Breast epithelium (tissue), 3 donors: ENCODE results near the gene SPP1.

Experiments used
- CTCF ChIP-seq, 3 donors: fragments of 450-650 bp; IDR thresholded peaks; one replicate each; pipeline ENCODE4 v1.5.1; 2016 to 2017; ENCODE audit warnings: antibody characterized with exemption in 3 of 3, mild to moderate bottlenecking in 3 of 3, moderate library complexity in 3 of 3
- POLR2A ChIP-seq: fragments of 450-650 bp; IDR thresholded peaks from one replicate; pipeline ENCODE4 v1.6.1; 2016; ENCODE audit warnings: antibody characterized with exemption, mild to moderate bottlenecking, moderate library complexity
- POLR2AphosphoS5 ChIP-seq, 3 donors: sonication (generic); formaldehyde crosslinking; IDR thresholded peaks; one replicate each; pipeline ENCODE4 v1.6.1; 2017; ENCODE audit warnings: antibody characterized with exemption in 3 of 3

- TF ChIP-seq POLR2AphosphoS5 (IDR thresholded peaks at IDR 0.05) (no peak), POLR2A (no peak), CTCF (IDR thresholded peaks at IDR 0.05) (no peak)
Observed at GRCh38 chr4:88029556-88029955, 54.0 kb downstream of the SPP1 start.
